CD4-positive, alpha-beta T cell treated with Interleukin-15 for 4 hours (primary cell): ENCODE measurements around the gene RFX8.
"Not testable (repeated sequence)": the region's sequence is repeated elsewhere in the genome, so short reads cannot be mapped to it uniquely, and the experiment has no call there.

Source experiments
- DNase-seq: peaks from one replicate; pipeline ENCODE4 v3.0.0-alpha.2; 2020; ENCODE audit warnings: low spot score

The RFX8 gene

GRCh38 chr2:101486258-101486701 is 11.4 kb upstream of the RFX8 start:
- DNase-seq, result no peak

- DNase-seq, result no peak
Observed at GRCh38 chr2:101485856-101486255, 10.9 kb upstream of the RFX8 start.

GRCh38 chr2:101480764-101481163 is 5.9 kb upstream of the RFX8 start:
- no peak for DNase-seq

- no peak for DNase-seq
Observed at GRCh38 chr2:101479810-101480209, 4.9 kb upstream of the RFX8 start.

GRCh38 chr2:101479328-101479727 is 4.4 kb upstream of the RFX8 start:
- no peak for DNase-seq

GRCh38 chr2:101478181-101479001 is 3.5 kb upstream of the RFX8 start:
- DNase-seq, result no peak

- no peak for DNase-seq
Observed at GRCh38 chr2:101477556-101477955, 2.6 kb upstream of the RFX8 start.

- no peak for DNase-seq
Observed at GRCh38 chr2:101476605-101477208, 1.8 kb upstream of the RFX8 start.

- no peak for DNase-seq
Observed at GRCh38 chr2:101473911-101474701, 806 bp downstream of the RFX8 start.

- no peak for DNase-seq
Observed at GRCh38 chr2:101473591-101473910, 1.4 kb downstream of the RFX8 start.

GRCh38 chr2:101469863-101470262 is 5.0 kb downstream of the RFX8 start:
- DNase-seq, result no peak

GRCh38 chr2:101467306-101467705 is 7.6 kb downstream of the RFX8 start:
- no peak for DNase-seq

GRCh38 chr2:101466426-101466825 is 8.5 kb downstream of the RFX8 start:
- no peak for DNase-seq

- DNase-seq, result no peak
Observed at GRCh38 chr2:101464841-101465240, 10.1 kb downstream of the RFX8 start.

- DNase-seq, result no peak
Observed at GRCh38 chr2:101463911-101464641, 10.8 kb downstream of the RFX8 start.

- DNase-seq, result no peak
Observed at GRCh38 chr2:101463421-101463820, 11.5 kb downstream of the RFX8 start.

- no peak for DNase-seq
Observed at GRCh38 chr2:101461381-101461780, 13.5 kb downstream of the RFX8 start.

GRCh38 chr2:101454408-101454807 is 20.5 kb downstream of the RFX8 start:
- DNase-seq, result not testable (repeated sequence)

GRCh38 chr2:101450965-101451364 is 23.9 kb downstream of the RFX8 start:
- no peak for DNase-seq

GRCh38 chr2:101446869-101447268 is 28.0 kb downstream of the RFX8 start:
- DNase-seq, result no peak

- no peak for DNase-seq
Observed at GRCh38 chr2:101442667-101443061, 32.2 kb downstream of the RFX8 start.

- no peak for DNase-seq
Observed at GRCh38 chr2:101442042-101442666, 32.8 kb downstream of the RFX8 start.
